ACHN (cell line): ENCODE data around the gene TGM4.

ENCODE experiments used
- DNase-seq: peaks from one replicate; pipeline ENCODE4 v3.0.0-alpha.2; 2015
- in situ Hi-C: cut with HindIII; loops from 2 replicates; pipeline ENCODE4 v1.10.0; 2017; ENCODE audit warnings: low sequenced_read_pairs, low pct_ligation_motif_present, low pct_unique_long_range_greater_than_20kb

Gene TGM4

DNA sequence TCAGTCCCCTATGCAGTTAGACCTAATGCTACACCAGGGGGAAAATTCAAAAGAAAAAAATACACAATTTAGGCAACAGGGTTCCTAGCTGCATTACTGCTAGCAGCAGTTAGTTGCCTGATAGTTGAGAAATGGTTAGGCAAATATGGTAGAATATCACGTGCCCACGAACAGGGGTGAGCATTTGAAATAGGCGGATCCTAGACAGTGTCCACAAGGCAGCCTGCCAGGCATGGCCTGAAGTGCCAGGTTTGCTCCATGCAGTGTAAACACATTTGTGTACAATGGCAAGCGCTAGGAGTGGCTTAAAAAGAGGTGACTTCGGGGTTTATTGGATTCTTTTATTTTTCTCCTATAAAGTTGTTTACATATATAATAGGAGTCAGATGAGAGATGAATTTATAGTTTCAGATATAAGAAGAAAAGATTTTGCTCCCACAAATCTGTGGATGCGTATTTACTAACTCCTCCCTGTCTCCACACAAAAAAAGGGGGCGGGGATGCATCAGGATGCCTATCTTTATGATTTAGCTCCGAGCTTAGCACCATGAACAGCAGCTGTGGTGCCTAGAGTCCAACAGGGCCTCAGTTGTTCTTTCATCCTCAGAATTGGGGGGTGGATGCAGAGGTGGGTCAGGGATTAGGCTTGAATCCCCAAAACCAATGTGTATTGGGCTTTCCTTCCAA is 3.9 kb upstream of the TGM4 start:
- no peak for DNase-seq
- in situ Hi-C loops = no loop called here

- in situ Hi-C loops = no loop called here
- no peak for DNase-seq
Measured at GRCh38 chr3:44875596-44875995, 1.2 kb downstream of the TGM4 start.

DNA sequence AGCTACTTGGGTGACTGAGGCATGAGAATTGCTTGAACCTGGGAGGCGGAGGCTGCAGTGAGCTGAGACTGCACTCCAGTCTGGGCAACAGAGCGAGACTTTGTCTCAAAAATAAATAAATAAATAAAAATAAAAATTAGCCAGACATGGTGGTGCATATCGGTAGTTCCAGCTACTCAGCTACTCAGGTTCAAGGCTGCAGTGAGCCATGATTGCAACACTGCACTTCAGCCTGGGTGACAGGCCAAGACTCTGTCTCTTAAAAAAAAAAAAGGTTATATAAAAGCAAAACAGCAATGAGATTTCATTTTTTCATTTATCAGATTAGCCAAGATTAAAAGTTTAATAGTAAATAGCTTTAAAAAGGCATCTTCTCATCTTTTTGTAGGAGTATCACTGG is 2.9 kb downstream of the TGM4 start:
- in situ Hi-C loops = no loop called here

DNA sequence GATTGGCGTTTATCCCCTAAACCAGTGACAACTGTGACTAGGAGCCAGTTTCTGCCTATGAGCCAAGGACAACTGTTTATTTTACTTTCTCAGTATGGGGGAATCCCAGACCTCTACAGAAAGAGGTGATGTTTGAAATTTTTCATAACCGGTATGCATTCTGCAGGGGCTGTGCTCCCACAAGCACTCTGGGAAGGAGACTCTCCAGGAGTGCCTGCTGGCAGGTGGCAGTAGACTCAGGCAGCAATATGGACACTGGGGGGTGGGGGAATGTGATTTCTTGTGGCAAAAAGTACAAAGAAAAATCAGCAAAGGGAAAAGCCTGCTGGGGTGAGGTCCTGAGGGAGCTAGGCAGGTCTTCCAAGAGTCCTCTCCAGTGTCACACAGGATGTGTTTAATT is 5.9 kb downstream of the TGM4 start:
- in situ Hi-C loops = no loop called here

More for the DNA sequence above, 2.9 kb downstream of the TGM4 start:
- DNase-seq = no peak

GRCh38 chr3:44883213-44883955 is 9.0 kb downstream of the TGM4 start:
- in situ Hi-C loops = no loop called here

More for the DNA sequence above, 5.9 kb downstream of the TGM4 start:
- no peak for DNase-seq

GRCh38 chr3:44883999-44884431 is 9.6 kb downstream of the TGM4 start:
- DNase-seq = peak; percentile 94
- in situ Hi-C loops = no loop called here

More at GRCh38 chr3:44883213-44883955, 9.0 kb downstream of the TGM4 start:
- no peak for DNase-seq

DNA sequence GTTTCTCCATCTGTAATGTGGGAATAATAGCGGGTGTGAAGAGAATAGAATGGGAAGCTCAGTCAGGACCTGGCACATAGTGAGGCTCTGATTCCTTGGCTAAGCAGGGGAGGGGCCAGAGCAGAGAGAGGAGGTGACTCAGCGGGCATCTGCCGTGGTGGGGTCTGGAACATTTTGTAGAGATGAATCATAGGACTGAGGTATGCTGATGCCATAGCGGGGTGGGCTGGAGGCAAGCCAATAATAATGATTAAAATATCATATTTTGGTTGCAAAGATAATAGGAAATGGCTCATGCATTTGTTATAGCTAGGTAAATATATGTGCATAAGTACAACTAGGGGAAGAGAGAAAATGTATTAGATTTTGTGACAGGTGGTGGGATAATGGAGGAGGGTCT is 11.2 kb downstream of the TGM4 start:
- peak; percentile 91 for DNase-seq
- in situ Hi-C loops = no loop called here

DNA sequence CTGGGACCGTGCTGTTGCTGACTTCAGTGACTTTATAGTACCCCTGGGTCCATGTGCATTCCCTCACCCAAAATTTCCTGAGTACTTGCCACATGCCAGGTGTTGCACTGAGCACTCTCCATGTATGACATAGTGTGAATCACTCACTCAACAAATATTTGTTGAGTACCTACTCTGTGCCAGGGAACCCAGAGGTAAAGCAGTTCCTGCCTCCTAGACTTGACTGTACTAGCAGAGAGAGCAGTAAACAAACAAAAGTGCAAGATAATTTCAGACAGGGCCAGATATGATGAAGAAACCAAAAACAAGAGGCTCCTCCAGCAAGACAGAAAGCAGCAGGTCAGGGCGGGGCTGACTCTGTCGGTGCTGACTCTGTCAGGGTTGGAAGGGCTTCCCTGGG is 12.2 kb downstream of the TGM4 start:
- no peak for DNase-seq
- in situ Hi-C loops = no loop called here

- no peak for DNase-seq
- in situ Hi-C loops = no loop called here
Measured at GRCh38 chr3:44887101-44887500, 12.7 kb downstream of the TGM4 start.

GRCh38 chr3:44890258-44890657 is 15.8 kb downstream of the TGM4 start:
- in situ Hi-C loops = no loop called here
- no peak for DNase-seq

- no peak for DNase-seq
- in situ Hi-C loops = no loop called here
Measured at GRCh38 chr3:44890852-44891251, 16.4 kb downstream of the TGM4 start.

- in situ Hi-C loops = no loop called here
Measured at GRCh38 chr3:44892689-44893088, 18.3 kb downstream of the TGM4 start.

GRCh38 chr3:44893097-44893496 is 18.7 kb downstream of the TGM4 start:
- in situ Hi-C loops = no loop called here
- DNase-seq = peak; percentile 34

More at GRCh38 chr3:44892689-44893088, 18.3 kb downstream of the TGM4 start:
- no peak for DNase-seq

DNA sequence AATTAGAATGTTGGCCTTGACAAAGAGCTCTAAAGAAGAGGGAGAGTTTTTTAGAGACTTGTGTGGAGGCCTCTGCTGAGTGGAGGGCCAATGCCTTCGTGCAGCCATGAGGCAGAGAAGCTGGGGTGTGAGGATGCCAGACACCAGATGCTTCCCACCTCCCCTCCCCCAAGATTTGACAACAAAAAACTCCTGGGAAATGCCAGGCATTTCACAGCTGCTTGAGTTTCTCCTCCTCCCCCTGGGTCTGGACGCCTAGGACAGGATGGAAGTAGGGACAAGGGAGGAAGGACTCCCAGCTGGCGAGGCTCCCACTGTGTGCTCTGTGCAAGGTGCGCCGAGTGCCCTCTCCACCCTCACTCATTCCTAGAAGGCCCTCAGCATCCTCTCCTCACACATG is 20.1 kb downstream of the TGM4 start:
- DNase-seq = no peak
- in situ Hi-C loops = no loop called here

GRCh38 chr3:44896440-44896839 is 22.0 kb downstream of the TGM4 start:
- no peak for DNase-seq
- in situ Hi-C loops = no loop called here

DNA sequence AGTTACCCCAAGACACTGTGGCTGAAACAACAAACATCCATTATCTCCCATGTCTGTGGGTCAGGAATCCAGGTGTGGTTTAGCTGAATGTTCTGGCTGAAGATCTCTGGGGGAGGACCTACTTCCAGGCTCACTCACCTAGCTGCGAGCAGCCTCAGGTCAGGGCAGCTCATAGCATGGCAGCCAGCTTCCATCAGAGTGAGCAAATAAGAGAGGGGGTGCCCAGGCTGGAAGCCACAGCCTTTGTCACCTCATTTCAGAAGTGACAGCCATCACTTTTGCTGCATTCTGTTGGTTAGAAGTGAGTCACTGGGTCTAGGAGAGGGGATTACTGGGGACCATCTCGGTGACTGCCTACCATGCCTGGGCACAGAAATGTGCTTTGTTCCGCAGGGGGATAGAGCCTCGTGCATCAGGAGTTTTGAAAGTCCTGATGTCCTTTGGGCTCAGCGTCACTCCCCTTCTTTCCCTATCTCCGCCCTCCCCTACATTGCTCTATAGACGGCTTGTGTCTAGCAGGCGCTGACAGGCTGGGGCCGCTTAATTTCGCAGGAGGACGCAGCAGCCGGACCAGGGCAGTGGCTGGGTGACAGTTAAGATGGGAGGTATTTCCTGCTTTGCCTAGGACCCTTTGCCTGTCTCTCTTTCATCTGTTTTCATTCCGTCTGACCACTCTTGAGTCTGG is 25.4 kb downstream of the TGM4 start:
- in situ Hi-C loops = no loop called here

GRCh38 chr3:44902628-44903027 is 28.2 kb downstream of the TGM4 start:
- in situ Hi-C loops = no loop called here
- no peak for DNase-seq

More for the DNA sequence above, 25.4 kb downstream of the TGM4 start:
- DNase-seq = no peak

DNA sequence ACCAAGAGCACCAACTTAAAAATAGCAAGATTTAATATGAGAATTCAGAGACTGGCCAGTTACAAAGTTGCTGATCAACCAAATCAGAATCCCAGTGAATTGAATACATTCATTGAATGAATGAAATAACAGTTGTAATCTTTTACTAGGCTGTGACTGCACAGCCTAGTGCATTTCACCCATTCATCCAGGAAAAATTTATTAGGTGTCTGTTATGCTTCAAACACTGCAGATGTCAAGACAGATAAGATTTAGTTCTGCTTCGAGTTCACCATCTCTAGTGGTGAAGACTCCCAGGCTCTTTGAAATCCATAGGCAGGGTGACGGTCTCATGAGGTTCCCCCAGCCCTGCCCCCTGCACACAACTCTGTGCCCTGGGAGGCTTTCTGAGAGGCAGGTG is 28.9 kb downstream of the TGM4 start:
- in situ Hi-C loops = no loop called here
- DNase-seq = no peak

DNA sequence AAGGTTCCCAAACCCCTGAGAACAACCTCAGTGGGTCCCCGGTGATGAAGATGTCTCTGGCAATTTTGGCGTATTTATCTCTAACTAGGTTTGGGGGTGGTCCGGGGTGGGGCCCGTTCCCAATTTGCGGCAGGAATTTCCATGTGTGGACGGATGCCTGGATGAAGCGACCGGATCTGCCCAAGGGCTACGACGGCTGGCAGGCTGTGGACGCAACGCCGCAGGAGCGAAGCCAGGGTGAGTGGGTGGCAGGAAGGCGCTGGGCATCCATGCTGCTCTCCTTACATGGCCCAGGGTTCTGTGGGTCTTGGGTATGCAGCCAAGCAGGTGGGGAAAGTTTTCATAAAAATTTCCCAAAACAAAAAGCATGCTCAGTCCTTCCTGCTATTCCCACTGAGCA is 29.3 kb downstream of the TGM4 start:
- in situ Hi-C loops = no loop called here
- DNase-seq = no peak
